GM19099 (cell line): ENCODE data around the gene TMEM171.

Experiments
- POLR2A ChIP-seq: IDR thresholded peaks from 3 replicates; pipeline ENCODE4 v1.6.1; 2011; ENCODE audit warnings: low read depth; ENCODE audit not compliant: insufficient read length; ENCODE audit errors: extremely low read depth

Gene TMEM171

GRCh38 chr5:73114044-73114688, 6.2 kb upstream of the TMEM171 start:
- no peak for TF ChIP-seq POLR2A

GRCh38 chr5:73115399-73116051, 4.8 kb upstream of the TMEM171 start:
- TF ChIP-seq POLR2A, result no peak

GRCh38 chr5:73116506-73116905, 3.9 kb upstream of the TMEM171 start:
- TF ChIP-seq POLR2A, result no peak

GRCh38 chr5:73117088-73117740, 3.2 kb upstream of the TMEM171 start:
- TF ChIP-seq POLR2A, result no peak

- TF ChIP-seq POLR2A, result no peak
Observed at GRCh38 chr5:73118391-73118973, 1.9 kb upstream of the TMEM171 start.

GRCh38 chr5:73119451-73120157, 771 bp upstream of the TMEM171 start:
- TF ChIP-seq POLR2A, result no peak

GRCh38 chr5:73121119-73121463, 716 bp downstream of the TMEM171 start:
- no peak for TF ChIP-seq POLR2A

GRCh38 chr5:73122875-73123810, 2.8 kb downstream of the TMEM171 start:
- no peak for TF ChIP-seq POLR2A

- TF ChIP-seq POLR2A, result no peak
Observed at GRCh38 chr5:73125289-73125688, 4.9 kb downstream of the TMEM171 start.

- TF ChIP-seq POLR2A, result no peak
Observed at GRCh38 chr5:73126381-73126780, 6.0 kb downstream of the TMEM171 start.

GRCh38 chr5:73126957-73127356, 6.6 kb downstream of the TMEM171 start:
- no peak for TF ChIP-seq POLR2A

- no peak for TF ChIP-seq POLR2A
Observed at GRCh38 chr5:73129143-73129542, 8.8 kb downstream of the TMEM171 start.

GRCh38 chr5:73130811-73131210, 10.4 kb downstream of the TMEM171 start:
- no peak for TF ChIP-seq POLR2A

- no peak for TF ChIP-seq POLR2A
Observed at GRCh38 chr5:73131711-73132425, 11.5 kb downstream of the TMEM171 start.

- no peak for TF ChIP-seq POLR2A
Observed at GRCh38 chr5:73132759-73133158, 12.4 kb downstream of the TMEM171 start.
